HG03159 (cell line): Measurements from ENCODE around the gene RAB34.
"Not testable (repeated sequence)": the region's sequence is repeated elsewhere in the genome, so short reads cannot be mapped to it uniquely, and the experiment has no call there.

Source experiments
- ATAC-seq: cut with Tn5 transposase; IDR thresholded peaks from one replicate; pipeline ENCODE4 v1.9.1; 2021; ENCODE audit warnings: mild to moderate bottlenecking, moderate library complexity; ENCODE audit not compliant: unreplicated experiment

RAB34 gene

GRCh38 chr17:28746611-28747050, 29.0 kb upstream of the RAB34 start:
- no peak for ATAC-seq

GRCh38 chr17:28745786-28746411, 28.2 kb upstream of the RAB34 start:
- ATAC-seq, result no peak

GRCh38 chr17:28744972-28745785, 27.5 kb upstream of the RAB34 start:
- ATAC-seq, result no peak

GRCh38 chr17:28744104-28744971, 26.7 kb upstream of the RAB34 start:
- ATAC-seq, result peak; percentile 25

GRCh38 chr17:28743243-28744103, 25.8 kb upstream of the RAB34 start, which contains the start of gene TRAF4:
Gene TRAF4, plus strand, starts transcription at chr17:28744011. Its CDS starts 102 bp downstream, at chr17:28744113.
- peak; percentile 58 for ATAC-seq

GRCh38 chr17:28741358-28742349, 24.0 kb upstream of the RAB34 start:
- ATAC-seq, result no peak

- ATAC-seq, result no peak
These were observed 23.0 kb upstream of the RAB34 start for GRCh38 chr17:28740406-28741357.

GRCh38 chr17:28738680-28739384, 21.2 kb upstream of the RAB34 start:
- ATAC-seq, result no peak

GRCh38 chr17:28737770-28738679, 20.4 kb upstream of the RAB34 start:
- ATAC-seq, result peak; percentile 59

- ATAC-seq, result no peak
These were observed 19.6 kb upstream of the RAB34 start for GRCh38 chr17:28737316-28737715.

- ATAC-seq, result not testable (repeated sequence)
These were observed 18.5 kb upstream of the RAB34 start for GRCh38 chr17:28735913-28736769.

GRCh38 chr17:28735242-28735722, 17.6 kb upstream of the RAB34 start:
- ATAC-seq, result no peak

- no peak for ATAC-seq
These were observed 17.1 kb upstream of the RAB34 start for GRCh38 chr17:28734712-28735241.

- ATAC-seq, result no peak
These were observed 15.7 kb upstream of the RAB34 start for GRCh38 chr17:28733346-28733745.

GRCh38 chr17:28729950-28730330, 12.3 kb upstream of the RAB34 start:
- ATAC-seq, result no peak
